HEK293 (cell line): ENCODE measurements around the gene DUOX1.

Source experiments
- HOXC10 ChIP-seq: sonication (generic); formaldehyde crosslinking; IDR thresholded peaks from 2 replicates; pipeline ENCODE4 v1.8.1; 2023; ENCODE audit warnings: mild to moderate bottlenecking, missing genetic modification reagents
- ZBTB20 ChIP-seq: fragments of 450-650 bp; formaldehyde crosslinking; IDR thresholded peaks from 2 replicates; pipeline ENCODE4 v1.5.1; 2016; ENCODE audit warnings: missing biosample characterization, missing genetic modification characterization
- ZNF335 ChIP-seq: fragments of 450-650 bp; formaldehyde crosslinking; conservative IDR thresholded peaks from 2 replicates; pipeline ENCODE4 v1.5.1; 2016; ENCODE audit warnings: missing biosample characterization, missing genetic modification characterization
- TF ChIP-seq, protein P1 (sequence below): fragments of 450-650 bp; formaldehyde crosslinking; IDR thresholded peaks from 2 replicates; pipeline ENCODE4 v1.5.1; 2016; ENCODE audit warnings: missing biosample characterization, missing genetic modification characterization

DNA sequence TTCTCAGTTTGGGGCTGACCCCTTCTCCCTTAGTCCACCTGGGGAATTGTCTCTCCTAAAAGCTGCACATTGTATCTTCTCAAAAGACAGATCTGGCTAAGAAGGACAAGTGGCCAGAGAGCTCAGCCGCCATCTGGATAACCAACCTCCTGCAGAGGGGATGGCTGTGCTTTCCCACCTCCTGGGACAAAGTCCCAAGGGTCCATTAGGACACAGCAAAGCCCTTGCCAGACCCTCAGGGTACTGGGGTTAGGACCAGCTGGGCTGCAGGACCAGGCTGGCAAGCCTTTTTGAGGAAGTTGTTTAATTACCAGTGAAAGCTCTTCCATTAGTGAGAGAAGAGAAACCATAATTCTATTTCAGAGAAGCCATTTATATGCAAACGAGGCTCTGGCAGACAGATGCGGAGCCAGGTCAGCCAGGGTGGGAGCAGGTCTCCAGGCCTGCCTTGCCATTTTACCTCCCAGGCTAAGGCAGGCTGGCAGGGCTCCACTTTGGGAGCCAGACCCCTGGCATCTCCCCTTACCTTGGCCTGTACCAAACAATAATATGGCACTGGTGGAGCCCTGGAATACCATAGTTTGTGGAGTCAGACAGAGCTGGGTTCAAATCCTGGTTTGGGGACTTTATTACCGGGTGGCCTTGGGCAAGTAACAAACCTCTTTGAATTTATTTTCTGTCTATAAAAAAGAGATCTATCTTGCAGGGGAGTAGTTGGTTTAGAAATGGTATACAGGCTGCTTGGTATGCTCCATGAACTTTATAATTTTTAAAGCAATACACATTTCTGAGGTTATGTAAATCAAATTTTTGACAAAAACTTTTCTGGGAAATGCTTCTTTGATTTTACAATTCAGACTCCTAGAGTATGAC is 40.0 kb downstream of the DUOX1 start:
- TF ChIP-seq HOXC10 (CRISPR knock-in tag) (no peak), ZNF335 (tag by site-specific recombination) (no peak), ZBTB20 (tag by site-specific recombination) (no peak)
- TF ChIP-seq, protein P1, sequence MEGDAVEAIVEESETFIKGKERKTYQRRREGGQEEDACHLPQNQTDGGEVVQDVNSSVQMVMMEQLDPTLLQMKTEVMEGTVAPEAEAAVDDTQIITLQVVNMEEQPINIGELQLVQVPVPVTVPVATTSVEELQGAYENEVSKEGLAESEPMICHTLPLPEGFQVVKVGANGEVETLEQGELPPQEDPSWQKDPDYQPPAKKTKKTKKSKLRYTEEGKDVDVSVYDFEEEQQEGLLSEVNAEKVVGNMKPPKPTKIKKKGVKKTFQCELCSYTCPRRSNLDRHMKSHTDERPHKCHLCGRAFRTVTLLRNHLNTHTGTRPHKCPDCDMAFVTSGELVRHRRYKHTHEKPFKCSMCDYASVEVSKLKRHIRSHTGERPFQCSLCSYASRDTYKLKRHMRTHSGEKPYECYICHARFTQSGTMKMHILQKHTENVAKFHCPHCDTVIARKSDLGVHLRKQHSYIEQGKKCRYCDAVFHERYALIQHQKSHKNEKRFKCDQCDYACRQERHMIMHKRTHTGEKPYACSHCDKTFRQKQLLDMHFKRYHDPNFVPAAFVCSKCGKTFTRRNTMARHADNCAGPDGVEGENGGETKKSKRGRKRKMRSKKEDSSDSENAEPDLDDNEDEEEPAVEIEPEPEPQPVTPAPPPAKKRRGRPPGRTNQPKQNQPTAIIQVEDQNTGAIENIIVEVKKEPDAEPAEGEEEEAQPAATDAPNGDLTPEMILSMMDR = no peak
